ENCODE measurements around the gene ATP6V0D1. TPM values are rescaled to one million over a fixed set of nuclear protein-coding genes. Genes with fewer than 3 reads are reported as not detected.
A peak's percentile ranks its signal among the peaks of the same experiment; 100 is the strongest.

Gene ATP6V0D1
- total and polyA plus RNA-seq, 2 donors (not counting 1 experiment from before 2014, with no cell fraction given): 62.1 to 91.0 TPM

- CTCF ChIA-PET: interaction anchor here (1.0 to 1.2 kb wide), 2 partner anchors 45 to 134 kb away, joined by 3 to 5 read pairs; no protein-coding TSS in a partner anchor
- H3K4me2 ChIP-seq (replicated peaks; ENCODE audit: low read depth, low read length, poor library complexity, severe bottlenecking): peak overlapping the region; percentile 85
- Mint-ChIP-seq H3K9me3 (ENCODE audit: insufficient read depth) (no peaks in the 10 kb centered on the region), H3K4me1 (peaks cover 28% of the 10 kb centered on the region), H3K27me3 (peaks cover 32% of the 10 kb centered on the region), H3K27ac (peak overlapping the region; percentile 10), H3K4me3 (peak overlapping the region; percentile 85)
- H3K27me3 ChIP-seq (replicated peaks in 1 of 4; ENCODE audit: control extremely low read depth in 1 of 4, control insufficient read depth in 3 of 4, insufficient read depth in 4 of 4, low read length in 3 of 4): peaks cover 0 to 49% (median 31%) of the 10 kb centered on the region in 4 experiments
- DNase-seq (peak; percentile 68), ATAC-seq (ENCODE audit: low read depth) (peak; percentile 12)
- peaks cover 35 to 39% of the 10 kb centered on the region in 2 donors for H3K4me1 ChIP-seq (ENCODE audit: control insufficient read depth in 2 of 2, insufficient read depth in 2 of 2, low read length in 2 of 2)
- H3K27ac ChIP-seq (ENCODE audit: low read length in 2 of 2): no peak overlapping the region
- POLR2A ChIA-PET: interaction anchor here (0.7 kb wide), 1 partner anchor 239 kb away, joined by 3 read pairs; no protein-coding TSS in a partner anchor
- intact Hi-C loops (cut with micrococcal nuclease): loop anchor here (2.0 to 10.0 kb wide), 2 partner anchors 22 to 50 kb away; partner anchors contain the start of gene ZDHHC1
- H3K9ac ChIP-seq (ENCODE audit: low read length): peak overlapping the region; percentile 45
- H3K79me2 ChIP-seq (ENCODE audit: control insufficient read depth, insufficient read depth, low read length): no peaks in the 10 kb centered on the region
- TF ChIP-seq EZH2 (IDR thresholded peaks at IDR 0.05; ENCODE audit: borderline replicate concordance, insufficient read depth, low read depth, low read length, poor library complexity, severe bottlenecking) (peak; percentile 70), CTCF (IDR thresholded peaks at IDR 0.05) (no peak)
- H2AFZ ChIP-seq (ENCODE audit: insufficient read depth, low read depth, low read length, poor library complexity, severe bottlenecking): peak overlapping the region; percentile 73
- H4K20me1 ChIP-seq (ENCODE audit: control insufficient read depth, insufficient read depth, low read length, poor library complexity, severe bottlenecking): no peaks in the 10 kb centered on the region
- H3K4me3 ChIP-seq (ENCODE audit: control extremely low read depth in 1 of 5, extremely low read depth in 1 of 5, insufficient read depth in 1 of 5, low read depth in 2 of 5, low read length in 4 of 5): peak overlapping the region in 4 of 5 experiments; percentile 8 to 39 (median 27)
- no peaks in the 10 kb centered on the region for H3K36me3 ChIP-seq (replicated peaks in 1 of 2; ENCODE audit: control extremely low read depth in 1 of 2, control insufficient read depth in 1 of 2, extremely low read depth in 1 of 2, insufficient read depth in 2 of 2, low read length in 1 of 2)
- peaks cover 0 to 18% (median 0%) of the 10 kb centered on the region in 3 donors for H3K9me3 ChIP-seq (ENCODE audit: control extremely low read depth in 1 of 3, control insufficient read depth in 2 of 3, insufficient read depth in 1 of 3, low read length in 2 of 3)
- 7% methylated on average over 76 of the region's 88 CpGs for WGBS (ENCODE audit: insufficient coverage)
Measured at GRCh38 chr16:67394155-67395104, 86.5 kb downstream of the ATP6V0D1 start.
